ENCODE measurements around the gene ANKRD39. TPM values are rescaled to one million over a fixed set of nuclear protein-coding genes. Genes with fewer than 3 reads are reported as not detected.

The ANKRD39 gene
- total and polyA plus RNA-seq, 3 donors from 2014 or later: 8.9 to 16.4 (median 13.9) TPM

DNA sequence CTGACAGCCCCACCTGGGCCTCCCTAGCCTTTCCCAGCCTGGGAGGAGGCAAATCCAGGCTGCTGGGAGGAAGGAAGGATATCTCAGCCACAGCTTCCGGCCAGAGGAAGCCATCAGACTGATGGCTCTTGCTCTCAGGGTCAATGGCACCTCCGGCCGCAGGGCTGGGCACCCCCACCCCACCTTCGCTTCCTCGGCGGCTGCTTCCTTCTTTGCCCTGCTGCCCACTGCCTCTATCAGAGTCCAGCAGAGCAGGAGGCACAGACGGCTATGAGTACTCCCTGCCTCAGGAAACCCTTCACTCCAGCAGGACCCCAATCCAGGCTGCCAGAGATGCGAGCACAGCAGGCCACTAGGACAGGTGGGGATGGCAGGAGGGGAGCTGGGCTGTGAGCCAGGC is 8.8 kb upstream of the ANKRD39 start:
- intact Hi-C loops (cut with DNase I; ENCODE audit: low total_unique reads): loop anchor here (5.0 kb wide), 2 partner anchors 41 to 86 kb away; no protein-coding TSS in a partner anchor

DNA sequence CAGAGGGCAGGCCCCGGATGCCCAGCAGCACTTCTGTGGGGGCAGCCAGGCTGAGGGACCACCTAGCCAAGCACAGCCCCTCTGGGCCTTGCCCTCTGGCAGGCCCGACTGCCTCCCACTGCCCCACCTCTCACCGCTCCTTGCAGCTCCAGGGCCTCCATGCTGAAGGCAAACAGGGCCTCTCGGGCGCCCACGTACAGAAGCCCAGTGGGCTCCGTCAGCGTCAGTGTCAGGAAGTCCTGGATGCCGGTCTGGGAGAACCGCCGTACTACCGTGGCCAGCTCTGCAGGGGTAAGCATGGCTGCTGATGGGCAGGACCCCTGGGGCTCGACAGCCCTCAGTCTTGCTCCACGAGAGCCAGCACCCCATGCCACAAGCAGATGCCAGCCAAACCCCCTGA is 8.3 kb upstream of the ANKRD39 start:
- no peak for DNase-seq
- Histone ChIP-seq H3K9me3 (no peaks in the 10 kb centered on the region), H3K27me3 (no peaks in the 10 kb centered on the region), H3K36me3 (ENCODE audit: low read depth, missing control alignments) (no peaks in the 10 kb centered on the region), H3K4me3 (no peak overlapping the region), H3K4me1 (peaks cover 15% of the 10 kb centered on the region), H3K27ac (no peak overlapping the region)
- intact Hi-C loops (cut with DNase I; ENCODE audit: low total_unique reads): loop anchor here (5.0 kb wide), 2 partner anchors 41 to 86 kb away; no protein-coding TSS in a partner anchor
- 84 to 87% methylated on average over 9 to 14 of the region's 14 CpGs for WGBS, 2 donors
- no peak for TF ChIP-seq POLR2A (IDR thresholded peaks at IDR 0.05)
- TF ChIP-seq, protein P1, sequence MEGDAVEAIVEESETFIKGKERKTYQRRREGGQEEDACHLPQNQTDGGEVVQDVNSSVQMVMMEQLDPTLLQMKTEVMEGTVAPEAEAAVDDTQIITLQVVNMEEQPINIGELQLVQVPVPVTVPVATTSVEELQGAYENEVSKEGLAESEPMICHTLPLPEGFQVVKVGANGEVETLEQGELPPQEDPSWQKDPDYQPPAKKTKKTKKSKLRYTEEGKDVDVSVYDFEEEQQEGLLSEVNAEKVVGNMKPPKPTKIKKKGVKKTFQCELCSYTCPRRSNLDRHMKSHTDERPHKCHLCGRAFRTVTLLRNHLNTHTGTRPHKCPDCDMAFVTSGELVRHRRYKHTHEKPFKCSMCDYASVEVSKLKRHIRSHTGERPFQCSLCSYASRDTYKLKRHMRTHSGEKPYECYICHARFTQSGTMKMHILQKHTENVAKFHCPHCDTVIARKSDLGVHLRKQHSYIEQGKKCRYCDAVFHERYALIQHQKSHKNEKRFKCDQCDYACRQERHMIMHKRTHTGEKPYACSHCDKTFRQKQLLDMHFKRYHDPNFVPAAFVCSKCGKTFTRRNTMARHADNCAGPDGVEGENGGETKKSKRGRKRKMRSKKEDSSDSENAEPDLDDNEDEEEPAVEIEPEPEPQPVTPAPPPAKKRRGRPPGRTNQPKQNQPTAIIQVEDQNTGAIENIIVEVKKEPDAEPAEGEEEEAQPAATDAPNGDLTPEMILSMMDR (IDR thresholded peaks at IDR 0.05): no peak

More for the DNA sequence above, 8.8 kb upstream of the ANKRD39 start:
- WGBS, 2 donors: 77 to 91% methylated on average over 6 to 8 of the region's 8 CpGs
- H3K27ac ChIP-seq: no peak overlapping the region
- no peak overlapping the region for H3K4me3 ChIP-seq
- peaks cover 15% of the 10 kb centered on the region for H3K4me1 ChIP-seq
- no peak for DNase-seq
- TF ChIP-seq, protein P1 (IDR thresholded peaks at IDR 0.05): no peak
- no peak for TF ChIP-seq POLR2A (IDR thresholded peaks at IDR 0.05)
- no peaks in the 10 kb centered on the region for H3K9me3 ChIP-seq
- H3K27me3 ChIP-seq: no peaks in the 10 kb centered on the region
- H3K36me3 ChIP-seq (ENCODE audit: low read depth, missing control alignments): no peaks in the 10 kb centered on the region

DNA sequence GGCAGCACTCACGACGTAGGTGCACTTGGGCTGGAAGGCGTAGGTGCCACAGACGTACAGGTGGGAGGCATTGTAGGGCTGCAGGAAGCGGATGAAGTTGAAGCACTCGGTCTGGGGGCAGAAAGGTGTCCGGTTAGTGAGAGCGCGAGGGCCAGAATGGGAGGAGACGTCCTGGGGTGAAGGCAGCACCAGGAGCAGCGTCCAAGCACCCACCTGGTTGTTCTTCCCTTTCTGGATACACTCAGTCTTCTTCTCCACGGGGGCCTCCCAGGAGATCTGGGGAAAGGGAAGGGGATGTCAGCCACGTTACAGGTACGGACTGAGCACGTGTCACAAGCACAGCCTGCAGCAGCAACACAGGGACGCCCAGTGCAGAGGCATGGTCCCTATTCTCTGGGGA is 7.8 kb upstream of the ANKRD39 start:
- WGBS, 2 donors: 81 to 88% methylated on average over 16 of the region's 16 CpGs
- no peak overlapping the region for H3K4me3 ChIP-seq
- H3K27me3 ChIP-seq: no peaks in the 10 kb centered on the region
- H3K36me3 ChIP-seq (ENCODE audit: low read depth, missing control alignments): no peaks in the 10 kb centered on the region
- intact Hi-C loops (cut with DNase I; ENCODE audit: low total_unique reads): loop anchor here (5.0 kb wide), 2 partner anchors 42 to 87 kb away; no protein-coding TSS in a partner anchor
- no peak overlapping the region for H3K27ac ChIP-seq
- H3K4me1 ChIP-seq: peaks cover 14% of the 10 kb centered on the region
- no peaks in the 10 kb centered on the region for H3K9me3 ChIP-seq
- TF ChIP-seq POLR2A (IDR thresholded peaks at IDR 0.05): no peak
- TF ChIP-seq, protein P1 (IDR thresholded peaks at IDR 0.05): no peak
- DNase-seq: no peak

DNA sequence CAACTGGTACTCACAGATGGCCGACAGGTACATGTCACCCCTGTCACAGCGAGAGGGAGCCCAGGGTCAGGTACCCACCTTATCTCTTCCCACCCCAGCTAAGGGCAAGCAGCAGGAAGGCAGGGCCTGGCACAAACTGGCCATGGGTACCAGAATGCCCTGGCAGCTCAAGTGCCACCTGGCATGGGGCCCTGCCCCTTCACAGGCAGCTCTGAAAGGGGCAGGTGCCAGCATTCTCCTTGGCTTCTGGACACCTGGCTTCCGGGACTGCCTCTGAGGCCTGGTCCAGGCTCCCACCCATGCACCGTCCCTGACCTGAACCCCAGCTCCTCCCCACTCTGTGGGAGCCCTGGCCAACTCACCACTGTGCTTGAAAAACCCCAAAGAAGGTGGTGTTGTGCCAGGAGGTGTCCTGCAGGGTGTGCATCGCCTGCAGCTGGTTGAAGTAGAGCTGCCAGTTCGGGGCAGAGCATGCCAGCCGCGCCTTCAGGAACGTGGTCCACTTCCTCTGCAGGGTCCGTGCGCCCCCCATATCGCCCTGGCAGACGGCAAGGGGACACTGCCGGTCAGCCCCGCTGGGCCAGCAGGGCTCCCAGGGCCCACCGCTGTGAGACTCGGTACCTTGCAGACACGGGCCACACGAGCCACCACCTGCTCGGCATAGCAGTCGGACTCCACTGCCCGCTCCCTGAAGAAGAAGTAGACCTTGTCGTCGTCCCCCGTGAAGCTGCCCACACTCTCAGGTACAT is 6.7 kb upstream of the ANKRD39 start:
- peaks cover 8% of the 10 kb centered on the region for H3K4me1 ChIP-seq
- H3K27me3 ChIP-seq: no peaks in the 10 kb centered on the region
- WGBS, 2 donors: 50 to 81% methylated on average over 2 to 25 of the region's 25 CpGs

More for the DNA sequence above, 6.7 kb upstream of the ANKRD39 start:
- no peak overlapping the region for H3K4me3 ChIP-seq
- H3K9me3 ChIP-seq: no peaks in the 10 kb centered on the region
- DNase-seq: no peak
- TF ChIP-seq POLR2A (IDR thresholded peaks at IDR 0.05): no peak
- TF ChIP-seq, protein P1 (IDR thresholded peaks at IDR 0.05): no peak
- intact Hi-C loops (cut with DNase I; ENCODE audit: low total_unique reads): loop anchor here (5.0 kb wide), 2 partner anchors 43 to 88 kb away; no protein-coding TSS in a partner anchor
- H3K36me3 ChIP-seq (ENCODE audit: low read depth, missing control alignments): no peaks in the 10 kb centered on the region
- no peak overlapping the region for H3K27ac ChIP-seq

All from testis (tissue), 3 donors.